Measurements from ENCODE around the gene POU2AF1. TPM values are rescaled to one million over a fixed set of nuclear protein-coding genes. Genes with fewer than 3 reads are reported as not detected.

POU2AF1 gene
- total and polyA plus RNA-seq, 2 of the 13 experiments (the other 11 are each of a cell fraction or from before 2014, with no cell fraction given) = 1.9 to 3.6 TPM

DNA sequence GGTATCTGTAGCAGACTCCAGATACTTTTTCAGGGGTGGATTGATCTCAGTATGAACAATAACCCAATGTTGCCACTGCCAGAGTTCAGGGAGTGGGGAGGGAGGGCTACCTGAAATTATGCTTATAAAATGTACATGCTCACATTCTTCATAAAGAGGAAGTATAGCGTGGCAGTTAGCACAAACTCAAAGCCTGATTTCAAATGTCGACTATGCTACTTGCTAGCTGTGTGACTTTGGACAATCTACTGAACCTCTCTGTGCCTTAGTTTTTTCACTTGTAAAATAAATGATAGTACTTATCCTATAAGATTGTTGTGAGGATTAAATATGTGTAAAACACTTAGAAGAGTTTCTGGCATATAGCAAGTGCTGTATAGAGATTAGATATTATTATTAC, 26.5 kb upstream of the POU2AF1 start:
- Histone ChIP-seq H3K27ac (ENCODE audit: extremely low read length, insufficient read depth, low read length) (no peak overlapping the region), H4K20me1 (ENCODE audit: insufficient read depth, low read length) (no peaks in the 10 kb centered on the region), H3K4me1 (ENCODE audit: insufficient read depth, low read length) (peaks cover 14% of the 10 kb centered on the region), H3K4me2 (ENCODE audit: low read depth, low read length) (no peak overlapping the region), H2AFZ (ENCODE audit: low read length) (no peak overlapping the region), H3K9me3 (ENCODE audit: low read length) (no peaks in the 10 kb centered on the region), H3K4me3 (replicated peaks in 1 of 3; ENCODE audit: insufficient read depth in 1 of 3, low read depth in 2 of 3, low read length in 3 of 3) (no peak overlapping the region), H3K79me2 (ENCODE audit: insufficient read depth, low read length) (no peaks in the 10 kb centered on the region), H3K9ac (ENCODE audit: insufficient read depth, low read depth, low read length) (no peak overlapping the region), H3K36me3 (replicated peaks in 1 of 2; ENCODE audit: control insufficient read depth in 1 of 2, insufficient read depth in 2 of 2, low read length in 2 of 2) (no peaks in the 10 kb centered on the region), H3K27me3 (ENCODE audit: control insufficient read depth in 1 of 2, insufficient read depth in 2 of 2, low read length in 2 of 2) (no peaks in the 10 kb centered on the region)
- peak; percentile 65; the same call in 1 of the 2 replicates for TF ChIP-seq ZNF768 (CRISPR knock-in tag; IDR thresholded peaks at IDR 0.05)
- TF ChIP-seq, protein P1, sequence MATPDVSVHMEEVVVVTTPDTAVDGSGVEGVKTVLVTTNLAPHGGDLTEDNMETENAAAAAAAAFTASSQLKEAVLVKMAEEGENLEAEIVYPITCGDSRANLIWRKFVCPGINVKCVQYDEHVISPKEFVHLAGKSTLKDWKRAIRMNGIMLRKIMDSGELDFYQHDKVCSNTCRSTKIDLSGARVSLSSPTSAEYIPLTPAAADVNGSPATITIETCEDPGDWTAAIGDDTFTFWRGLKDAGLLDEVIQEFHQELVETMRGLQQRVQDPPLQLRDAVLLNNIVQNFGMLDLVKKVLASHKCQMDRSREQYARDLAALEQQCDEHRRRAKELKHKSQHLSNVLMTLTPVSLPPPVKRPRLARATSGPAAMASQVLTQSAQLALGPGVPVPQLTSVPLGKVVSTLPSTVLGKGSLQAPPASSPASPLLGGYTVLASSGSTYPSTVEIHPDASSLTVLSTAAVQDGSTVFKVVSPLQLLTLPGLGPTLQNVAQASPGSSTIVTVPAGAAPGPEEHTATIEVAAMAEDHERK (CRISPR knock-in tag; IDR thresholded peaks at IDR 0.05; ENCODE audit: low read depth) = no peak
- no peak for FAIRE-seq
- DNase-seq (ENCODE audit: low spot score) = no peak
- no TSS peak for BruUV-seq (replicated peaks)
- 86% methylated on average over 2 of the region's 2 CpGs for WGBS (ENCODE audit: low lambda C conversion rate)
- CTCF ChIA-PET (ENCODE audit: low intra/inter-chr PET ratio, low total read pairs) = no interaction called here
- intact Hi-C loops (cut with micrococcal nuclease; ENCODE audit: unreplicated experiment) = no loop called here
- ATAC-seq = no peak
- POLR2A ChIA-PET = no interaction called here
- in situ Hi-C loops (cut with HindIII; ENCODE audit: extremely low pct_ligation_motif_present, low pct_unique_long_range_greater_than_20kb) = no loop called here

DNA sequence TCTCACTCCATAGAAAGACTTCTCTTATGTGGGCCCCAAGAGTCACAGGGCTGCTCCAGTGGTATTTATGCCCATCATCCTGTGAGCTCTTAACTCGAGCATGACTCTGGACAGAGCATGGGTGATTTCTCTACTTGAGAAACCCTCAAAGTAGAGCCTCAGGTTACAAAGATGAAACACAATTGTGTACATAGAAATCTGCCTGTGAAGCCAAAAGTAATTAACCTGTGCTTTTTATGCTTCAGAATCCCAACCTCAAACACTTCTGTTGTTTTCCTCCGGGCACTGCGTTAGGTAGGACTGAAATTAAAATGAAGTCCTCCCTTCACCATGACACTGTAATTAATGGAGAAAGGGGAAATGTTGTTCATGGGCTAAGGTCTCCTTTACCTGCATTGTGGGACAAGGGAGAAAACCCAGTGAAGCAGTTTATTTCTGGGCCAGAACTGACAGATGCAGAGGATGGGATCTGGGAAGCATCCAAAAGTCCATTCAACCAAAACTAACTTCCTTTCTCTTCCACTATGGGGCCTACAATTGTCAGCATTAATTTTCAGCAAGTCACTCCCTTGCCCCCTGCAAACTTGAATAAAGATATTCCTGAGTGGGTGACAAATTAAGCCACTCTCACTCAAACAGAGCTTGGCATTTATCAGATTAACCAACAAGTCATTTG, 24.1 kb upstream of the POU2AF1 start:
- in situ Hi-C loops (cut with HindIII; ENCODE audit: extremely low pct_ligation_motif_present, low pct_unique_long_range_greater_than_20kb) = no loop called here
- no peak for FAIRE-seq
- Histone ChIP-seq H3K27me3 (ENCODE audit: control insufficient read depth in 1 of 2, insufficient read depth in 2 of 2, low read length in 2 of 2) (no peaks in the 10 kb centered on the region), H3K27ac (ENCODE audit: extremely low read length, insufficient read depth, low read length) (no peak overlapping the region), H3K9ac (ENCODE audit: insufficient read depth, low read depth, low read length) (no peak overlapping the region), H2AFZ (ENCODE audit: low read length) (no peak overlapping the region), H3K4me2 (ENCODE audit: low read depth, low read length) (no peak overlapping the region), H3K36me3 (replicated peaks in 1 of 2; ENCODE audit: control insufficient read depth in 1 of 2, insufficient read depth in 2 of 2, low read length in 2 of 2) (no peaks in the 10 kb centered on the region), H4K20me1 (ENCODE audit: insufficient read depth, low read length) (no peaks in the 10 kb centered on the region), H3K79me2 (ENCODE audit: insufficient read depth, low read length) (no peaks in the 10 kb centered on the region), H3K9me3 (ENCODE audit: low read length) (no peaks in the 10 kb centered on the region), H3K4me1 (ENCODE audit: insufficient read depth, low read length) (peaks cover 27% of the 10 kb centered on the region), H3K4me3 (replicated peaks in 1 of 3; ENCODE audit: insufficient read depth in 1 of 3, low read depth in 2 of 3, low read length in 3 of 3) (no peak overlapping the region)
- no peak for TF ChIP-seq NFATC3 (CRISPR knock-in tag; IDR thresholded peaks at IDR 0.05)
- TF ChIP-seq ZNF749 (CRISPR knock-in tag; IDR thresholded peaks at IDR 0.05; ENCODE audit: borderline replicate concordance) = no peak
- no peak for TF ChIP-seq HNRNPK (IDR thresholded peaks at IDR 0.05; ENCODE audit: low read depth, low read length, poor library complexity, severe bottlenecking)
- no peak for TF ChIP-seq NFIB (CRISPR knock-in tag; IDR thresholded peaks at IDR 0.05; ENCODE audit: borderline replicate concordance)
- TF ChIP-seq, protein P2, sequence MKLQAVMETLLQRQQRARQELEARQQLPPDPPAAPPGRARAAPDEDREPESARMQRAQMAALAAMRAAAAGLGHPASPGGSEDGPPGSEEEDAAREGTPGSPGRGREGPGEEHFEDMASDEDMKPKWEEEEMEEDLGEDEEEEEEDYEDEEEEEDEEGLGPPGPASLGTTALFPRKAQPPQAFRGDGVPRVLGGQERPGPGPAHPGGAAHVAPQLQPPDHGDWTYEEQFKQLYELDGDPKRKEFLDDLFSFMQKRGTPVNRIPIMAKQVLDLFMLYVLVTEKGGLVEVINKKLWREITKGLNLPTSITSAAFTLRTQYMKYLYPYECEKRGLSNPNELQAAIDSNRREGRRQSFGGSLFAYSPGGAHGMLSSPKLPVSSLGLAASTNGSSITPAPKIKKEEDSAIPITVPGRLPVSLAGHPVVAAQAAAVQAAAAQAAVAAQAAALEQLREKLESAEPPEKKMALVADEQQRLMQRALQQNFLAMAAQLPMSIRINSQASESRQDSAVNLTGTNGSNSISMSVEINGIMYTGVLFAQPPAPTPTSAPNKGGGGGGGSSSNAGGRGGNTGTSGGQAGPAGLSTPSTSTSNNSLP (IDR thresholded peaks at IDR 0.05; ENCODE audit: low read depth, low read length) = no peak
- TF ChIP-seq, protein P3, sequence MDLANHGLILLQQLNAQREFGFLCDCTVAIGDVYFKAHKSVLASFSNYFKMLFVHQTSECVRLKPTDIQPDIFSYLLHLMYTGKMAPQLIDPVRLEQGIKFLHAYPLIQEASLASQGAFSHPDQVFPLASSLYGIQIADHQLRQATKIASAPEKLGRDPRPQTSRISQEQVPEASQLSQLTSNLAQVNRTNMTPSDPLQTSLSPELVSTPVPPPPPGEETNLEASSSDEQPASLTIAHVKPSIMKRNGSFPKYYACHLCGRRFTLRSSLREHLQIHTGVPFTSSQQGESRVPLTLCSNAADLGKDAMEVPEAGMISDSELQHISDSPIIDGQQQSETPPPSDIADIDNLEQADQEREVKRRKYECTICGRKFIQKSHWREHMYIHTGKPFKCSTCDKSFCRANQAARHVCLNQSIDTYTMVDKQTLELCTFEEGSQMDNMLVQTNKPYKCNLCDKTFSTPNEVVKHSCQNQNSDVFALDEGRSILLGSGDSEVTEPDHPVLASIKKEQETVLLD (CRISPR knock-in tag; IDR thresholded peaks at IDR 0.05; ENCODE audit: low read depth) = no peak
- TF ChIP-seq CBFB (CRISPR knock-in tag; IDR thresholded peaks at IDR 0.05) = no peak
- no peak for TF ChIP-seq SRY (CRISPR knock-in tag; IDR thresholded peaks at IDR 0.05)
- no peak for TF ChIP-seq ZBTB3 (CRISPR knock-in tag; IDR thresholded peaks at IDR 0.05; ENCODE audit: borderline replicate concordance, low read depth)
- BruUV-seq (replicated peaks) = no TSS peak
- 92% methylated on average over 3 of the region's 3 CpGs for WGBS (ENCODE audit: low lambda C conversion rate)
- no peak for ATAC-seq
- CTCF ChIA-PET (ENCODE audit: low intra/inter-chr PET ratio, low total read pairs) = no interaction called here
- intact Hi-C loops (cut with micrococcal nuclease; ENCODE audit: unreplicated experiment) = no loop called here
- no peak for DNase-seq (ENCODE audit: low spot score)
- POLR2A ChIA-PET = interaction anchor here (1.0 kb wide), 1 partner anchor 43 kb away, joined by 3 read pairs; no protein-coding TSS in a partner anchor
